Left renal pelvis (tissue), 4 donors: ENCODE data around the gene TPI1. TPM values are rescaled to one million over a fixed set of nuclear protein-coding genes. Genes with fewer than 3 reads are reported as not detected.
"Not testable (repeated sequence)": the region's sequence is repeated elsewhere in the genome, so short reads cannot be mapped to it uniquely, and the experiment has no call there.

Experiments used
- DNase-seq, 4 donors: peaks; one replicate each; pipeline ENCODE4 v3.0.0-alpha.2; 2013; ENCODE audit warnings: low read depth in 4 of 4, low spot score in 3 of 4
- polyA plus RNA-seq, 4 donors: library from polyadenylated mRNA; unstranded; fragments of 120-200 nt; gene quantifications; one replicate each; pipeline ENCODE4 v1.2.1, GENCODE V29; 2013; ENCODE audit not compliant: insufficient read length in 4 of 4

The TPI1 gene
- polyA plus RNA-seq, 4 donors: 328 to 571 (median 548) TPM

DNA sequence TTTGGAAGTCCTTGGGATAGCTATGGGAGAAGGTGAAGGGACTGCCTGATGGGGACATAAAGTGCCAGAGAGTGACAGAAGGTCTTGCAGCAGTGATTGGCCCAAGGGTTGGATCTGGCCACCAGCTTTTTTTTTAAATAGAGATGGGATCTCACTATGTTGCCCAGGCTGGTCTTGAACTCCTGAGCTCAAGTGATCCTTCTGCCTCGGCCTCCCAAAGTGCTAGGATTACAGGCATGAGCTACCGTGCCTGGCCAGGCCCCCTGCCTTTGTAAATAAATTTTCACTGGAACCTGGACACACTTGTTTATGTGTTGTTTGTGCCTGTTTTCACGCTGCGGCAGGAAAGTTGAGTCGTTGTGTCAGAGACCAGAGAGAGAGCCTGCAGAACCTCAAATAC lies 2.0 kb upstream of the TPI1 start:
- DNase-seq: not testable (repeated sequence)

DNA sequence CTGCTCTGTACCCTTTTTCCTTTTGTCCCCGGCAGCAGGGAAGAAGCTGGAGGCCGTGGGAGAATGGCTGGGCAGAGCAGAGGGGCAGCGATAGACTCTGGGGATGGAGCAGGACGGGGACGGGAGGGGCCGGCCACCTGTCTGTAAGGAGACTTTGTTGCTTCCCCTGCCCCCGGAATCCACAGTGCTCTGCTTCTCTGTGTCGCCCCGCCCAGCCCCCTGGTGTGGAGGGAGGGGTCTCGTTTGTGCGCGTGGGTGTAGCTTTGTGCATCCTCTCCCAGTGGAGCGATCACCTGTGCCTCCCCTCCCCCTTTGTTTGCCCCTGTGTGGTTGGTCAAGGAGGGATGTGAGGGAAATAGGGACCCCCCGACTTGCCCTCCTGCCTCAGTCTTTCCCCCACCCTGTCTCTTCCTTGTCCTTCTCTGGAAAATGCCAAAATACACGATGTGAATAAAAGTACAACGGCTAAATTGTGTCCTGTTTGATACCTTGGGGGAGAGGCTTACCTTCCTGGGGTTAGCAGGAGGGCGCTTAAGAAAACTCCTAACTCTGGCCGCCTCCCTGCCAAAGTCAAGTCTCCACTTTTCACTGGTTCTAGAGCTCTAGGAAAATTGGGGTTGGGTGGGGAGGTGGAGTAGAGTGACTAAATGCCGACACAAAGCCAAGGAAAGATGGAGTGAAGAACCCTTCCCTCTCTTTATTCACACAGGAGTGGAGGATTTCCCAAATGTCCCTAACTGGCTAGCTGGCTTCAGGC lies 990 bp upstream of the TPI1 start:
- DNase-seq: no peak

DNA sequence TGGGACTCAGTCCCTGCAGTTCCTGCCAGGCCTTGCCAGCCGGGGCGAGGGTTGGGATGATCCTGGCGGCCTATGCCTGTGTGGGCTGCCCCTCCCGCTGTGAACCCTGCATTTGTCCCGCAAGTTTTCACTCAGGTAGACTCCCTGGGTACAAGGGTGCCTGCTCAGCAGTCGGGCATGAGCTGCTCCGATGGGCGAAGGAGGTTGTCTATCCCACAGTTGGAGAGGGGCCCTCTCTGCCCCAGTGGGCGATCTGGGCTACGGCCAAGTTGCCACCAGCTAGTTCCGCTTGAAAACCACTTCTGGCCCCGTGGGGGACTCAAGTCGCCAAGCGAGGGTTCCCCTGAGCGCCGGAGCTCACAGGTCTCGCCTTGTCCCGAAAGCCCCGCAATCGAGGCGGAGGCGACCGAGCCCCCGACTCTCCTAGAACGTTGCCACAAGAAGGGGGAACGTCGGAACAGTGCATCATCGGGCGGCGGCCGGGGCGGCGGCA lies 365 bp upstream of the TPI1 start:
- DNase-seq: no peak

DNA sequence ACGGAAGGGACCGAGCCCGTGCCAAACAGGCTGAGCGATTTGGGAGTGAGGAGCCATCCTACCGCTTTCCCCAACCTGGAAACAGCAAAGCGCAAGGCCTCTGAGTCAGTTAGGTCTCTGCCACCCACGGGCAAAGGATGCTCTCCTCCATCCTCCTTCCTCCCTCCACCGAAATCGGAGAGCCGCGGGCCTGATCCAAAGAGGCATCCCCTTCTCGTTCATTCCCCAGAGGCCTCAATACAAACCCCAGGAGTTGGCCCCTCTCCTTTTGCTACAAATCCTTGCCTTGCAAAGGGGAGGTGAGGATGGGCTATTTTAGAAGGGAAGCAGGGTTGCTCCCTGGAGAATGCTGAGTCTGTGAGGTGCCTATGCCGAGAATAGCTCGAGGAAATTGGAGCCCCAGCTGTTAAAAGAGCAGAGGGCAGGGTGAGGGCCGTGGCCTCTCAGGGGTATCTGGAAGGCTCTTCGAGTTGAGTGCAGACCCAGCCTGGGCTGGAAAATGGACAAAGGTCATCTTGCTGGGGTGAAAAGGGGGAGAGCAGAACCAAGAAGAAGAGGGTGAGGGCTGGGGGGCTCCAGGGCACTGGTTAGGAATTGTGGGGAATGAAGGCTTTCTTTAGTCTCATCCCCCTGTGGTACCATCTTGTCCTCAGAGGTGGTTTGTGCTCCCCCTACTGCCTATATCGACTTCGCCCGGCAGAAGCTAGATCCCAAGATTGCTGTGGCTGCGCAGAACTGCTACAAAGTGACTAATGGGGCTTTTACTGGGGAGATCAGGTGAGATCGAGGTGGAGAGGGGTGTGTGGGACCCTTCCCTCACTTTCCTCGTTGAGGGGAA lies 1.1 kb downstream of the TPI1 start:
- no peak for DNase-seq

DNA sequence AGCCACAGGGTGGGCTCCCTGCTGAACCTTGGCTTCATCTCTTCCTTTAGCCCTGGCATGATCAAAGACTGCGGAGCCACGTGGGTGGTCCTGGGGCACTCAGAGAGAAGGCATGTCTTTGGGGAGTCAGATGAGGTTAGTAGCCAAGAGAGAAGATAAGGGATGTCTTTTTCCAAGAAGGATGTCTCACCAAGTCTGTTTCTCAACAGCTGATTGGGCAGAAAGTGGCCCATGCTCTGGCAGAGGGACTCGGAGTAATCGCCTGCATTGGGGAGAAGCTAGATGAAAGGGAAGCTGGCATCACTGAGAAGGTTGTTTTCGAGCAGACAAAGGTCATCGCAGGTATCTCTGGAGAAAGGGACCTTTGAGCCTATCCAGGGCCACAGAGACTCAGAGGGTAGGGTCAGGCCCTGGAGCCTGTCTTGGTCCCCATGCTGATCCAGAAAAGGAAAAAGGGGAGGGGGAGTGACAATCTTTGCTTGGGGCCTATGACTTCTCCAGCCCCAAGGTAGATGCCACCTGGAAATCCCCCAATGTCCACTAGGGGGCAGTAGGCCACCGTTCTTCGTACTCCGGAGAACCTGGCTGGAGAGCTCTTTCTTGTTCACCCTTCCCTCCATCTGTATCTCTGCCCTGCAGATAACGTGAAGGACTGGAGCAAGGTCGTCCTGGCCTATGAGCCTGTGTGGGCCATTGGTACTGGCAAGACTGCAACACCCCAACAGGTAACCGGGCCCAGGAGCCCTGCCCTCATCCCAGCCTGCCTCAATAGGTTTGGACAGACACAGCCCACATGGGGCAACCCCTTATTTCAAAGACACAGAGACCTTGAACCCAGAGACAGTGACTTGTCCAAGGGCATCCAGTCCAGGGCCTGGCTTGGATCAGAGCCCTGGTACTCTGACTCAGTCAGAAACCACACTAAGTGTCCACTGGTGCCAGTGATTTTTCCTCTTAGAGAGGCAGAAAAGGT lies 2.0 kb downstream of the TPI1 start:
- peak in 2 of 4 donors; percentile 67 to 76 for DNase-seq

DNA sequence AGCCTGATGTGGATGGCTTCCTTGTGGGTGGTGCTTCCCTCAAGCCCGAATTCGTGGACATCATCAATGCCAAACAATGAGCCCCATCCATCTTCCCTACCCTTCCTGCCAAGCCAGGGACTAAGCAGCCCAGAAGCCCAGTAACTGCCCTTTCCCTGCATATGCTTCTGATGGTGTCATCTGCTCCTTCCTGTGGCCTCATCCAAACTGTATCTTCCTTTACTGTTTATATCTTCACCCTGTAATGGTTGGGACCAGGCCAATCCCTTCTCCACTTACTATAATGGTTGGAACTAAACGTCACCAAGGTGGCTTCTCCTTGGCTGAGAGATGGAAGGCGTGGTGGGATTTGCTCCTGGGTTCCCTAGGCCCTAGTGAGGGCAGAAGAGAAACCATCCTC lies 3.0 kb downstream of the TPI1 start:
- DNase-seq: not testable (repeated sequence)

DNA sequence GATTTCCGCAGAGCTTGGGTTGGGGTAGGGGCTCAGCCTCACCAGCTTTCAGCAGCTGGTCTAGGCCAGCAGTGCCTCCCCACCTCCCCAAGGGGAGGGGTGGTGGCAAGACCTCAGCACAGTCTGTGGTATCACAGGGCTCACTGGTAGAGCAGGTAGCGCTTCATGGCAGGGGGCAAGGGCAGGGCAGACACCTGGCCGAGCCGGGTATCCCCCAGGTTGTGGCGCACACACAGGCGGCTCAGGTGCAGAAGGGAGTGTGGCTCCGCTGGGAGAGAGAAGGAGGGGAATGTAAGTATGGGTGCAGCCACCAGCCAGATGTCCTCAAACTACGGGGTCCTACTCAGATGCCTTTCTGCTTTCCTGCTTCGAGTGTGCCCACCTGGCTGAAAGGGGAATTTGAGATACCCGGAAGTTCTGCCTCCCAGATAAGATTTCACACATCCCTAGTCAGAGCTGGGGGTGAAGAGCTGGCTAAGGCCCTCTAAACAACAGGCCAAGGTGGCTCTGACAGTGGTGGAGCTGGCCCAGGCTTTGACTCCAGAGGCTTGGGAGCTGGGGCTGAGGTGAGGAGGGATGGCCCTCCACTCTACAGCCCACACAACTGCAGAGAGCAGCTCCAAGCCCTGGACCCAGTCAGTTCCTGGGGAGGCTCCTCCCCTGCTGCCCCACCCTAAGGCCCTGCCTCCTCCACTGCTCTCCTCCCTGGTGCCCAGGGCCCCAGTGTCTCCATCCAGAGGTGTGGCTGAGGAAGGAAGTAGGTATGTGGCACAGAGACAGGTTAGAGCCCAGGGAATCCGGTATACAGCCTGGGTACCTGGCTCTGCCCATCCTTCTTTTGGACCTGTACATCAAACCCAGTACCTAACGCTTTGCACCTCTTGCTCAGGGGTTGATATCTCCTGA lies 4.0 kb downstream of the TPI1 start:
- no peak for DNase-seq

DNA sequence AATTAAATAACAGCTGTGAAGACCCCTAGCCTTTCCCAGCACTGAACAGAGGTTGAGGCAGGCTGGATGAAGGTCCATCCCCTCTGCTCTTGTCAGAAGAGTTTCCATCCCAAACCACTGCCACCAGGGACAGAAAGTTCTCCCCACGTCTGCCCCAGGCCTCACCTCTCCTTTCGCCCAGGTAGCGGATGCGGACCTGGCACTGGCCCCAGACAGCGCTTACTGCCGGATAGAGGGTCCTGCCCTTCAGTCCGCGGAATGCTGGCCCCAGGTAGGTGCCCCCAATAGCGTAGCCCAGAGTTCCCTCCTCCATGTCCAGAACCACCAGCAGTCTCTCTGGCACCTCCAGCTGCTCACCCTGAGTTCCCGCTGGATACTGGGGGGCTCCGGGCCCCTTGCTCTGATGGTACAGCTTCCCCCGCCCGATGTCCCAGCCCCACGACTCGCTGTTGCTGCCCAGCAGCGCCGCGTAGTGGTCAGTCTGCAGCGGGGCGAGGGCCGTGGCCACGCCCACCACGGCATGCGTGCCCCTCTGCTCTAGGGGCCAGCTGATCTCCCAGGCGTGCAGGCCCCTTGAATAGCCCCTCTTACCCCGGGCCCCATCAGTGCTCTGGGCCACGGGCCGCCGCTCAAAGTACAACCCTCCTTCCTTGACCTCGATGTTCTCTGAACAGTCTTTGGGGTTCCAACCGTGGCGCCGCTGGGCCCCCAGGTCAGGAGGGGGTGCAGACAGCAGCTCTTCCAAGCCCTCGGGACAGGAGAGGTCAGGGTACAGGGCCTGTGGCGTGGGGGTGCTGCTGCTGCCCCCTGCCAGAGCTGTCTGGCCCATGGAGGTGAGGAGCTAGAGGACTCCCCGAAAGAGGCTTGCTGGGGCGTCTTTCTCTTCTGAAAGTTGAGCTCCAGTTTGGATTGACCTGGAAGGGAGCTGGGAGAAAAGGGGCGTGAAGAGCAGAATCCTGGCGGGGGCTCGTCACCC lies 5.0 kb downstream of the TPI1 start:
- DNase-seq: peak in 2 of 4 donors; percentile 70 to 72

DNA sequence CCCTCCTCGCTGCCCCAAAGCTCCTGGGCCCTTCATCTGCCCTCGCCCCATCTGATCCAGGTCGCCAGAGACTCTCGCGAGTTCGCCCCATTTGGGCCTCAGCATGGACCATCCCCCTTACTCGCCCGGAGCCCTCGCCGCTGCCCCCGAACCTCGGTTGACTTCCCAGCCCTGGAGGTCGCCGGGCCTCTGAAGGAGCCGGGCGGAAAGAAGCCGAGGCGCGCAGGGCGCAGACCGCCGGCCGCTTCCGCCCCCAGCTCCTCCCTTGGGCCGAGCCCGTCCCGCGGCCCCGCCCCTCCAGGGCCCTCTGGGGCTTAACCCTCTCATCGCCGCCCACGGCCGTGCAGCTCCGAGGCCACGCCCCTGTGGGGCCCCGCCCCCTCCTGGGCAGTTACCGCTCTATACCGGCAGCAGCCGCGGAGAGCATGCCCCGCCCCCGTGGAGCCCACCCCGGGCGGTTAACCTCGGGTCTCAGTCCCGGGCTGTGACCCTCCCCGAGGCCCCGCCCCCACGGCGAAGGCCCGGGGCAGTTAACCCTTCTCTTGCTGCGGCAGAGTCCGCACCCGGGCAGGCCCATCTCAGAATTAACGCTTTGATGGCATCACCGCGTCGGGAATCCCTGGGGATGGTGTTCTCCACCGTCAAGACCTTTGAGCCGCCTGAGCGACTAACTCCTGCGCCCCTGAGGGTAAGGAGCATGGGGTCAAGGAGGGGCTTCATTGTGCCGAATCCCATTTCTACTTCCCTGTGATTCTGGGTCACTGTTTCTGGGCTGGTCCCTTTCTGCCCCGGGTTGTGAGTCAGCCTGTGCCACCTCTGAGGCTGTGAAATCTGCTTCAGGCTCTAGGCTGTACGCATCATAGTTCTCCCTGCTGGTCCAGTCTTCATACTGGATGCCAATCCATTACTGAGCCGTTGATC lies 6.0 kb downstream of the TPI1 start, which contains the start of gene SPSB2:
SPSB2 (minus strand) TSS at position 210 of the 921 bp plus-strand sequence. CDS start 402 bp downstream, outside the sequence.
- peak; percentile 94 to 97 (median 96) for DNase-seq

DNA sequence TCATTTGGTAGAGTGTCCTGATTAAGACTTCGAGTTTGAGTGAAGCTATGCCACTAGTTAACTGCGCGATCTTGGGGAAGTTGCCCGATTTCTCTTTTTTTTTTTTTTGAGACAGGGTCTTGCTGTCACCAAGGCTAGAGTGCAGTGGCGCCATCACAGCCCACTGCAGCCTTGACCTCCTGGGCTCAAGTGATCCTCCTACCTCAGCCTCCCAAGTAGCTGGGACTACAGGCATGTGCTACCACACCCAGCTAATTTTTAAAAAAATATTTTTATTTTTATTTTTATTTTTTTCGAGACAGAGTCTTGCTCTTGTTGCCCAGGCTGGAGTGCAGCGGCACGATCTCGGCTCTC lies 6.7 kb downstream of the TPI1 start:
- not testable (repeated sequence) for DNase-seq

DNA sequence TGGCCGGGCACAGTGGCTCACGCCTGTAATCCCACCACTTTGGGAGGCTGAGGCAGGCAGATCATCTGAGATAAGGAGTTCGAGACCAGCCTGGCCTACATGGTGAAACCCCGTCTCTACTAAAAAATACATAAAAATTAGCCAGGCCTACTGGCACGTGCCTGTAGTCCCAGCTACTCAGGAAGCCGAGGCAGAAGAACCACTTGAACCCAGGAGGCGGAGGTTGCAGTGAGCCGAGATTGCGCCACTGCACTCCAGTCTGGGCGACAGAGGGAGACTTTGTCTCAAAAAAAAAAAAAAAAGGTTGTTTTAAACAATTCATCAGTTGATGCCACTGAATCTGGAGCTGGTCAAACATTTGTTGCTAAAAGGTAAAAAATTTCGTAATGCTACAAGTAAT lies 12.5 kb downstream of the TPI1 start:
- DNase-seq: not testable (repeated sequence)

DNA sequence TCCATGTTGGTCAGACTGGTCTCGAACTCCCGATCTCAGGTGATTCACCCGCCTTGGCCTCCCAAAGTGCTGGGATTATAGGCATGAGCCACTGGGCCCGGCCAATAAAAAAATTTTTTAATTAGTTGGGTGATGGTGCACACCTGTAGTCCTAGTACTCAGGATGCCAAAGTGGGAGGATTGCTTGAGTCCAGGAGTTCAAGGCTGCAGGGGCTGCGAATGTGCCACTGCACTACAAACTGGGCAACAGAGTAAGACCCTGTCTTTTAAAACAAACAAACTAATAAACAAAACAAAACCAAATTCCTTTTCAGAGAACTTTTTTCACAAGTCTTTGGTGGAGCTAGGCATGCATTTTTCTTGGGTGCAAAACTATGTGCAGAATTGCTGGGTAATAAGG lies 15.9 kb downstream of the TPI1 start:
- DNase-seq: no peak

DNA sequence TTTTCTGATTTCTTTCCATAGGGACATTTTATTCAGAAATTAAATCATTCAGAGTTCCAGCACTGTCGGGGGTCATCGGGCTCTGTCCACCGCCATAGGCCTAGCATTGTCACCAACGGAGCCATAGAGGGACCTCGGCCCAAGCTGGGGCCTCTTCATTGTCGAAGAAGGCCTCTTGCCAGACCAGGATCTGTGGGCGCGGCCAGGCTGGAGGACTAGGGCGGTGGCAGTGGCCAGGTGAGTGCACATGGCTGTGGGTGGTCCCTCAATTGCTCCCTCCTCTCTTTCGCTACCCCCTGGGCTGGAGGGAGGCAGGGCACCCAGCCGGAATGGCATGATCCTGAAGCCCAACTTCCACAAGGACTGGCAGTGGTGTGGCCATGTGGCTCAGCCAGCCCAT lies 16.4 kb downstream of the TPI1 start:
- DNase-seq: no peak

DNA sequence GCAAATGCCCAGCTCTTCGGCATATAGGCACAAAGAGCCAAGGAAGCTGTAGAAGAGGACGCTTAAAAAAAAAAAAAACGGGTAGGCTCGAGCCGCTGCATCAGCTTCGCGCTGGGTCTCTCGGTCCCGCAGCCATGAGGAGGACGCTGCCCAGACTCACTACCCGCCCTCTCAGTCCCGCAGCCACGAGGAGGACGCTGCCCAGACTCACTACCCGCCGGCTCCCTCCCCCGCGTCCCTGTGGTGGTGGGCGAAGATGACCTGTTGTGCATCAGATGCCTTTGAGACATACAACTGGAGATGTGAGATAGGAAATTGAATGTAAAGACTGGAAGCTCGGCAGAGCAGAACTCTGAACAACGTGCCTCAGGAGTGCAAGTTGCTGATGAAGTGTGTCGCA lies 17.2 kb downstream of the TPI1 start:
- DNase-seq: no peak

DNA sequence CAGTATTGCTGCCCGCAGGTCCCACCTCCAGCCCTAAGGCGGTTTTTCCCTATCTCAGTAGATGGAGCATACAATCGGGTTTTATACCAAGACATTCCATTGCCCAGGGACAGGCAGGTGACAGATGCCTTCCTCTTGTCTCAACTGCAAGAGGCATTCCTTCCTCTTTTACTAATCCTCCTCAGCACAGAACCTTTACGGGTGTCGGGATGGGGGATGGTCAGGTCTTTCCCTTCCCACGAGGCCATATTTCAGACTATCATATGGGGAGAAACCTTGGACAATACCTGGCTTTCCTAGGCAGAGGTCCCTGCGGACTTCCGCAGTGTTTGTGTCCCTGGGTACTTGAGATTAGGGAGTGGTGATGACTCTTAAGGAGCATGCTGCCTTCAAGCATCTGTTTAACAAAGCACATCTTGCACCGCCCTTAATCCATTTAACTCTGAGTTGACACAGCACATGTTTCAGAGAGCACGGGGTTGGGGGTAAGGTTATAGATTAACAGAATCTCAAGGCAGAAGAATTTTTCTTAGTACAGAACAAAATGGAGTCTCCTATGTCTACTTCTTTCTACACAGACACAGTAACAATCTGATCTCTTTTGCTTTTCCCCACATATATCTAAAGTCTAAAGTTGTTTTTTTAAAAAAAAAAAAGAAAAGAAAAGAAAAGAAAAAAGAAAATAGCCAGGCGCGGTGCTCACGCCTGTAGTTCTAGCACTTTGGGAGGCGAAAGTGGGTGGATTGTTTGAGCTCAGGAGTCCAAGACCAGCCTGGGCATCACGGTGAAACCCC lies 19.1 kb downstream of the TPI1 start:
- DNase-seq: not testable (repeated sequence)

DNA sequence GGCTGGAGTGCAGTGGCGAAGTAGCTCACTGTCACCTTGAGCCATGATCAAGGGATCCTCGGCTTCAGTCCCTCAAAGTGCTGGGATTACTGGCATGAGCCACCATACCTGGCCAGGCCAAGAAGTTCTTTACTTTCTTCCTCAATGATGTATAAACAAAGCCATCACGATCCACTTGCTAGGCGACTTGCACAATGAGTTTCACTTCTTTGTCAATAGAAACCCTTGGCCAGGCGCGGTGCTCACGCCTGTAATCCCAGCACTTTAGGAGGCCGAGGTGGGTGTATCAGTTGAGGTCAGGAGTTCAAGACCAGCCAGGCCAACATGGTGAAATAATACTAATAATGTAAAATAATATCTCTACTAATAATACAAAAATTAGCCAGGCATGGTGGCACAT lies 20.1 kb downstream of the TPI1 start:
- DNase-seq: no peak
